Upper lobe of right lung (tissue), 1 donor: ENCODE measurements around the gene JARID2. TPM values are rescaled to one million over a fixed set of nuclear protein-coding genes. Genes with fewer than 3 reads are reported as not detected.

Source experiments
- ATAC-seq: fragments of 200-7000 bp; cut with Tn5 transposase; one replicate; pipeline ENCODE4 v1.9.1; 2020; ENCODE audit warnings: mild to moderate bottlenecking, moderate library complexity
- DNase-seq: peaks from one replicate; pipeline ENCODE4 v3.0.0-alpha.2; 2020
- H3K27ac ChIP-seq: fragments of 200-600 bp; one replicate; pipeline ENCODE4 v1.8.0; 2022
- H3K27me3 ChIP-seq: fragments of 200-600 bp; one replicate; pipeline ENCODE4 v1.8.0; 2022; ENCODE audit warnings: mild to moderate bottlenecking
- H3K36me3 ChIP-seq: fragments of 200-600 bp; one replicate; pipeline ENCODE4 v1.8.0; 2022
- H3K4me1 ChIP-seq: fragments of 200-600 bp; one replicate; pipeline ENCODE4 v1.8.0; 2022
- H3K4me3 ChIP-seq: fragments of 200-600 bp; one replicate; pipeline ENCODE4 v1.8.0; 2022; ENCODE audit warnings: mild to moderate bottlenecking
- H3K9me3 ChIP-seq: fragments of 200-600 bp; one replicate; pipeline ENCODE4 v1.8.0; 2022
- CTCF ChIP-seq: fragments of 200-600 bp; IDR thresholded peaks from one replicate; pipeline ENCODE4 v1.8.0; 2022; ENCODE audit warnings: antibody characterized with exemption
- intact Hi-C: fragments of 100-400 bp; cut with DNase I; formaldehyde crosslinking; loops from one replicate; pipeline ENCODE4 v1.11.0; 2022
- total RNA-seq: library from RNA; stranded (reverse); fragmentation: NEBNext Ultra II Directional; extraction: Animal tissue kit (Norgen Biotek cat#: 25700); gene quantifications from one replicate; pipeline ENCODE4 v1.2.1, GENCODE V29; 2021
- donor health status: DM: no; HTN: yes; CAD: no; lungs with severe emphysema.

Gene JARID2
- total RNA-seq, 1 donor from 2014 or later = 15.1 TPM

- H3K4me1 ChIP-seq = peaks cover 39% of the 10 kb centered on the region
- no peak for TF ChIP-seq CTCF
- H3K36me3 ChIP-seq = no peaks in the 10 kb centered on the region
- DNase-seq (peak; percentile 96), ATAC-seq (peak; percentile 70)
- peak overlapping the region; percentile 91 for H3K4me3 ChIP-seq
- H3K27me3 ChIP-seq = no peaks in the 10 kb centered on the region
- intact Hi-C loops = no loop called here
- H3K9me3 ChIP-seq = no peaks in the 10 kb centered on the region
- peak overlapping the region; percentile 91 for H3K27ac ChIP-seq
Observed at GRCh38 chr6:15248451-15249370, 2.8 kb downstream of the JARID2 start.

- Histone ChIP-seq H3K27me3 (no peaks in the 10 kb centered on the region), H3K9me3 (no peaks in the 10 kb centered on the region), H3K4me1 (peaks cover 38% of the 10 kb centered on the region), H3K4me3 (peak overlapping the region; percentile 91), H3K27ac (peak overlapping the region; percentile 91), H3K36me3 (no peaks in the 10 kb centered on the region)
- TF ChIP-seq CTCF = no peak
- ATAC-seq = no peak
- intact Hi-C loops = no loop called here
- no peak for DNase-seq
Observed at GRCh38 chr6:15249371-15250019, 3.6 kb downstream of the JARID2 start.

GRCh38 chr6:15250187-15251168 lies 4.6 kb downstream of the JARID2 start:
- no peak overlapping the region for H3K4me3 ChIP-seq
- peaks cover 36% of the 10 kb centered on the region for H3K4me1 ChIP-seq
- H3K36me3 ChIP-seq = no peaks in the 10 kb centered on the region
- no peak for TF ChIP-seq CTCF
- H3K9me3 ChIP-seq = no peaks in the 10 kb centered on the region
- ATAC-seq (no peak), DNase-seq (no peak)
- intact Hi-C loops = no loop called here
- no peak overlapping the region for H3K27ac ChIP-seq
- no peaks in the 10 kb centered on the region for H3K27me3 ChIP-seq

GRCh38 chr6:15252195-15252594 lies 6.3 kb downstream of the JARID2 start:
- Histone ChIP-seq H3K27me3 (no peaks in the 10 kb centered on the region), H3K4me3 (no peak overlapping the region), H3K9me3 (no peaks in the 10 kb centered on the region), H3K27ac (no peak overlapping the region), H3K4me1 (peaks cover 42% of the 10 kb centered on the region), H3K36me3 (no peaks in the 10 kb centered on the region)
- no peak for TF ChIP-seq CTCF
- DNase-seq = no peak
- no peak for ATAC-seq
- intact Hi-C loops = no loop called here
